Activated CD4-positive, alpha-beta T cell treated with anti-CD3 and anti-CD28 coated beads for 24 hours (primary cell): ENCODE data around the gene APLP2.
"Not testable (repeated sequence)": the region's sequence is repeated elsewhere in the genome, so short reads cannot be mapped to it uniquely, and the experiment has no call there.

Experiments
- DNase-seq, 2 donors: peaks; one replicate each; pipeline ENCODE4 v3.0.0-alpha.2; 2020; ENCODE audit warnings: low read depth in 2 of 2

APLP2 gene

DNA sequence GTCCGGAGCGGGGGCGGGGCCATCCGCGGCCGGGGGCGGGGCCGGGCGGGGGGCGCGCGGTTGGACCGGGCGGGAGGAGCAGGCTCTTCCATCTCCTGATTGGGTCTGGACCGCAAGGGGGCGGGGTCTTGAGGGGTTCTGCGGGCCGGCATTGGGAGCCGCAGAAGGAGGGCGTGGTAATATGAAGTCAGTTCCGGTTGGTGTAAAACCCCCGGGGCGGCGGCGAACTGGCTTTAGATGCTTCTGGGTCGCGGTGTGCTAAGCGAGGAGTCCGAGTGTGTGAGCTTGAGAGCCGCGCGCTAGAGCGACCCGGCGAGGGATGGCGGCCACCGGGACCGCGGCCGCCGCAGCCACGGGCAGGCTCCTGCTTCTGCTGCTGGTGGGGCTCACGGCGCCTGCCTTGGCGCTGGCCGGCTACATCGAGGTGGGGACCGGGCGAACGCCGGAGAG is at the start of gene APLP2:
Gene APLP2 (plus strand): TSS at position 236 of the 450 bp plus-strand sequence. CDS start 84 bp downstream, at position 320.
- peak; percentile 95 to 98 for DNase-seq

GRCh38 chr11:130020323-130020722 is 49.4 kb upstream of the APLP2 start:
- no peak for DNase-seq

- DNase-seq = not testable (repeated sequence)
Measured at GRCh38 chr11:130021606-130022005, 48.1 kb upstream of the APLP2 start.

DNA sequence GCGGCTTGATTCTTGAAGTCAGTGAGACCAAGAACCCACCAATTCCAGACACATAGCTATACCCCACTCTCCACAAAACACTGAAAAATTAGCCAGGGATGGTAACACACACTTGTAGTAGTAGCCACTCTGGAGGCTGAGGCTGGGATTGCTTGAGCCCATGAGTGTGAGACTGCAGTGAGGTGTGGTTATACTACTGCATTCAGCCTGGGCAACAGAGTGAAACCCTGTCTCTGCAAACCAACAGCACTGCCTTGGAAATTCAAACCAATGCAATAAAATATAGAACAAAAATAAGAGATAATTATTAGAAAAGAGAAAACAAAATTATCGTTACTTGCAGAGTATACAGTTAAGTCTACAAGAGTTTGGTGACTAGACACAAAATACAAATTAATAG is 46.9 kb upstream of the APLP2 start:
- DNase-seq = no peak

DNA sequence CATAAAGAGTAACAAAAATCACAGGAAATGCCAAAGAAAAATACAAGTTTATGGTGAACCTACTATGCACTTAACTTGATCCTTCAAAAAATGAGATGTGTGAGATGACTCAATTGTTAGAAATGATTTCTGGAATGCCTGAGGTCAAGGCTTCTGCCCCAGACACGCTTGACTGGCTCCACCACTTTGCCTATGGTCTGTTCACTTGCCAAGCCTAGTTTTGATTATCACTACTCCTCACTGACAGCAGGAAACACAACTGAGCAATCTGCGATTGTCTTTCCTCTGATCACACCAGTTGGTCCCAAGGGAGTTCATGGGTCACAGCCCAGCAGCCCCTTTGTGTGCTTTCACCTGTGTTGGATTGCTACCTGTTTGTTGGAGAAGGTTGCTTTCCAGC is 46.5 kb upstream of the APLP2 start:
- no peak for DNase-seq

- no peak for DNase-seq
Measured at GRCh38 chr11:130024361-130024760, 45.3 kb upstream of the APLP2 start.

DNA sequence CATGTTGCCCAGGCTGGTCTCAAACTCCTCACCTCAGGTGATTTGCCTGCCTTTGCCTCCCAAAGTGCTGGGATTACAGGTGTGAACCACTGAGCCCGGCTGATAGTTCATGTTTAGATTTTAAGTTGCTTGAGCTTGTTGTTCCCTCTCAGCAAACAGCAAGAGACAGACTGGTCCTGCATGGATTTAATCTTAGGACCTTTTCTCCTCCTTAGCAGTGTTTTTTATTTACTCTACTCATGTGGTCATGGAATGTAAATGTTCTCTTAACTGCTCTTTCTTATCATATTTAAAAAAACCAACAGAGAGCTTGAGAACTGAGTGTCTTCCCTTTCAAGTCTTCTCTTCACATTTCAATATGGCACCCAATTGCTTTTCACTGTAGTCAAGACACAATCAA is 44.3 kb upstream of the APLP2 start:
- no peak for DNase-seq

DNA sequence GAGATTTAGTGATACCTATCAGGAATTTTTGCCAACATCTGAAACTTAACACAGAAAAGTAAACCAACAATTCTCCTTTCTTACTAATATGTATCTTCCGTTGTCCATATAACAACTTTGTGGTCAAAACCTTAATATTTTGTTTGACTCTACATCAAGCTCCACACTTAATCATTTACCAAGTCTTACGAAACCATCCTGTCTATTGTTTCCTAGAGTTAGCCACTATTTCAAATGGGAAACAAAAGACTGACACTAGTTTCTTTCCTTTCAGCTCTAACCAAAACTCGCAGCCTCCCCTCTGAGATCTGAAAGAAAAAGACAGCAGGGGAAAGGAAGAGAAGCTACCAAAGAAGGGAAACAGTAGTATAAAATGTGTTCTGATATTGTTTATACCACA is 40.6 kb upstream of the APLP2 start:
- DNase-seq = no peak

DNA sequence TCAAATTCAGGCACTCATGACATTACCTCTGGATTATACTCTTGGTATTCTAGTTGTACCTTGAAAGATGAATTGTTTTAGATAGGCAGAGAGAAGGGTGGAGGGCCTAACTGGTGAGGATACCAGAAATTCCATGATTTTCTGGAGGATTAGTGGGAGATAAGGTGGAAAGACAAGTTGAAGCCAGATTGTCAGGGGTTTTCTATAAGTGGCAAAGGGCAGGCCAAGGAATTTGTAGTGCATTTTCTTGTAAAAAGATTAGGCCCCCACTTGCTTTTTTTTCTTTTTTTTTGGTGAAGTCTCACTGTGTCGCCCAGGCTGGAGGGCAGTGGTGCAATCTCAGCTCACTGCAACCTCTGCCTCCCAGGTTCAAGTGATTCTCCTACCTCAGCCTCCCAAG is 38.6 kb upstream of the APLP2 start:
- DNase-seq = no peak

GRCh38 chr11:130031945-130032344 is 37.7 kb upstream of the APLP2 start:
- DNase-seq = no peak

- DNase-seq = no peak
Measured at GRCh38 chr11:130032931-130033330, 36.8 kb upstream of the APLP2 start.

- DNase-seq = no peak
Measured at GRCh38 chr11:130034236-130034635, 35.5 kb upstream of the APLP2 start.

DNA sequence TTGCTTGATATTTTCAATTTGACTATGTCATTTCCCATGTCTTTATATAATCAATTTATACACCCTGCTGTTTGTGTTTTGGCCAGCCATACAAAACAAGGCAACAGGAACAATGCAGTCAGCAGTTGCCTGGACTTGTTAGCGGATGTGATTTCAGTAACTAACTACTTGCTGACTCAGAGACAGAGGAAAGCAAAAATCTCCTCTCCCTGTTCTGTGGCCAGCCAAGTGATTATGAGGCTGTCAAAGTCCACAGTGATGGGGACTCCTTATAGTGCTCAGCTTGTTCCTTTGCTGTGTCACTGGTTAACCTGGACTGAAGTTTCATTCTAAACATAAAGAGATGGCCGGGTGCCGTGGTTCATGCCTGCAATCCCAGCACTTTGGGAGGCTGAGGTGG is 32.6 kb upstream of the APLP2 start:
- no peak for DNase-seq

- no peak for DNase-seq
Measured at GRCh38 chr11:130037881-130038585, 31.7 kb upstream of the APLP2 start.

GRCh38 chr11:130040281-130040940 is 29.3 kb upstream of the APLP2 start:
- no peak for DNase-seq

DNA sequence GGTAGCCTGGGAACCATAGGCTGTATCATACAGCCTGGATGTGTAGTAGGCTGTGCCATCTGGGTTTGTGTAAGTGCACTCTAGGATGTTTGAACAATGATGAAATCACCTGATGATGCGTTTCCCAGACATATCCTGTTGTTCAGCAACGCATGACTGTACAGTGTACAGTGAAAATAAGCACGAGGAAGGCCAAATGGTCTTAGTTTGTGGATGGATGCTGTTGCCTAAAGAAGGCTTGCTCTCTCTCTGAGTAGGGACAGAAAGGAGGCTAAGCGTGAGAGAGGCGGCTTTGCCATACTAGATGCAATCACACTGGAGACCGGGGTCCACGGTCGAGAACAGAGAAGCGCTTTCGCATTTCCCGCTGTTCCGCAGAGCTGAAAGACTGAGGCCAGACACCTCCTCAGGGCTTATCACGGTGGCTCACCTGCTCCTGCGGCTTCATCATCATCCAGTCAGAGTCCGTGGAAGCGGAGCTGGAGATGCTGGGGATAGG is 27.6 kb upstream of the APLP2 start:
- no peak for DNase-seq

DNA sequence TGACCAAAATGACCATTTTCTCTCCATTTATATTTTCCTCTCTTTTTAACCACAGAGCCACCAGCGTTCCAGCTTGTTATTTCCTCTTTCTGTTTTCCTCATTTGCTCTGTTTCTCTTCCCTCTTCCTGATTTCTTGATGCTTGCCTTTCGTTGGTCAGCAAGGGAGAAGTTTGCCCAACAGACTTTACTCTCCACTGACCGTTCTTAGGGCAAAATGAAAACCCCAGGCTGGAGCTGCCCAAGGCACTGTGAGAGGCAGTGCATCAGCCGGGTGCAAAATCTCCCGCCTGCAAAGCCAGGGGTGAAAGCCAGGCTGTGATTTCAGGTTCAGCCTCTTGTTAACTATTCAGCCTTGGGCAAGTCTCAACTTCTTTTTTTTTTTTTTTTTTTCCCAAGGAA is 26.1 kb upstream of the APLP2 start:
- no peak for DNase-seq

GRCh38 chr11:130047141-130047540 is 22.6 kb upstream of the APLP2 start:
- DNase-seq = no peak

- DNase-seq = no peak
Measured at GRCh38 chr11:130049328-130049771, 20.3 kb upstream of the APLP2 start.

DNA sequence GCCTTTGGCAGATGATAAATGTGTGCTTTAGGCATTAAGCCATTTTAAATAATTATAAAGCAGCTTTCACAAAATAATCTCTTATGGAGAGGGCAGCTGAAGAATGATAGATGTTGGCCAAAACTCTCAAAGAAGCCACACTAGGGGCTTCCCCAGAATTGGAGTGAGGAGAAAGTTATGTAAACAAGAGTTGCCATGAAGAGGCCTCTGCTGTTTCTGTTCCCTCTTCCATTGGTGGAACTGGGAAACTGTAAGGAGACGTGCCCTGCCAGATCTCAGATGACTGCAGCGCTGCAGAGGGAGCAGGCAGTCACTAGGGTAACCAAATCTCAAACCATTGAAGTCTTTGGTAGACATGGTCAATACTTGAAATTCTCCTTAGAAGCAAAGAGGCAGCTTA is 19.4 kb upstream of the APLP2 start:
- DNase-seq = no peak

- DNase-seq = no peak
Measured at GRCh38 chr11:130051082-130051481, 18.6 kb upstream of the APLP2 start.

DNA sequence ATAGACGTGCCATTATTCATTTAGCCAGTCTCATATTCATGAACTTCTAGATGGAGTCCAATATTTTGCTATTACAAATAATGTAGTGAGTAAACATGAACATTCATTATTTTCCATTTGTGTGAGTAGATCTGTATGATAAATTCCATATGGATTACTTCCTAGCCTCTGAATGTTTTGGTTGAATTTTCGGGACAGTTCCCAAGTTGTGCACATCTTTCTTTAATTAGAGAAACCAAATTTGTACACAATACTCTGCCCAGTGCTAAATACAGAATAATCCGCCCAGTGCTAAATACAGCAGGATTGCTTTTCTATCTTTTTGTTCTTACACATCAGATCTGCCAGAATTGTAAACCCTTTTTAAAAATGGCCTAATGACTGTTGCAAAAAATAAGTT is 17.1 kb upstream of the APLP2 start:
- DNase-seq = no peak

- no peak for DNase-seq
Measured at GRCh38 chr11:130054966-130055365, 14.7 kb upstream of the APLP2 start.
